ENCODE results near the gene PXDN.

GRCh38 chr2:1638281-1638860 lies 105.9 kb downstream of the PXDN start:
- no peak for TF ChIP-seq POLR2AphosphoS5 (IDR thresholded peaks at IDR 0.05; ENCODE audit: borderline replicate concordance, low read depth, low read length)
- no peak for TF ChIP-seq EZH2 (IDR thresholded peaks at IDR 0.05)
- no peak for TF ChIP-seq FOXP2 (optimal IDR thresholded peaks at IDR 0.05; ENCODE audit: control extremely low read depth, extremely low read length, insufficient read depth)
